Measurements from ENCODE around the gene EPB41L4B.
A peak's percentile ranks its signal among the peaks of the same experiment; 100 is the strongest.
"Not testable (repeated sequence)": the region's sequence is repeated elsewhere in the genome, so short reads cannot be mapped to it uniquely, and the experiment has no call there.

The EPB41L4B gene

GRCh38 chr9:109297899-109298298 is 23.0 kb downstream of the EPB41L4B start:
- DNase-seq (ENCODE audit: low read depth) = no peak

GRCh38 chr9:109295221-109296130 is 25.4 kb downstream of the EPB41L4B start:
- no peak for DNase-seq (ENCODE audit: low read depth)

- no peak for DNase-seq (ENCODE audit: low read depth)
These were observed 30.5 kb downstream of the EPB41L4B start for GRCh38 chr9:109290385-109290784.

- no peak for DNase-seq (ENCODE audit: low read depth)
These were observed 30.9 kb downstream of the EPB41L4B start for GRCh38 chr9:109289931-109290330.

- DNase-seq (ENCODE audit: low read depth) = no peak
These were observed 31.7 kb downstream of the EPB41L4B start for GRCh38 chr9:109289186-109289585.

- DNase-seq (ENCODE audit: low read depth) = no peak
These were observed 33.9 kb downstream of the EPB41L4B start for GRCh38 chr9:109286981-109287380.

- DNase-seq (ENCODE audit: low read depth) = peak; percentile 43
These were observed 34.3 kb downstream of the EPB41L4B start for GRCh38 chr9:109286571-109286977.

GRCh38 chr9:109283672-109284071 is 37.2 kb downstream of the EPB41L4B start:
- not testable (repeated sequence) for DNase-seq (ENCODE audit: low read depth)

- DNase-seq (ENCODE audit: low read depth) = no peak
These were observed 37.8 kb downstream of the EPB41L4B start for GRCh38 chr9:109283012-109283411.

GRCh38 chr9:109282302-109282701 is 38.6 kb downstream of the EPB41L4B start:
- no peak for DNase-seq (ENCODE audit: low read depth)

- no peak for DNase-seq (ENCODE audit: low read depth)
These were observed 39.3 kb downstream of the EPB41L4B start for GRCh38 chr9:109281518-109281917.

GRCh38 chr9:109278848-109279247 is 42.0 kb downstream of the EPB41L4B start:
- no peak for DNase-seq (ENCODE audit: low read depth)

- no peak for DNase-seq (ENCODE audit: low read depth)
These were observed 42.6 kb downstream of the EPB41L4B start for GRCh38 chr9:109278216-109278615.

GRCh38 chr9:109277451-109277850 is 43.4 kb downstream of the EPB41L4B start:
- DNase-seq (ENCODE audit: low read depth) = no peak

- DNase-seq (ENCODE audit: low read depth) = no peak
These were observed 44.1 kb downstream of the EPB41L4B start for GRCh38 chr9:109276469-109277440.

GRCh38 chr9:109274884-109275730 is 45.8 kb downstream of the EPB41L4B start:
- DNase-seq (ENCODE audit: low read depth) = no peak

- DNase-seq (ENCODE audit: low read depth) = no peak
These were observed 47.0 kb downstream of the EPB41L4B start for GRCh38 chr9:109273869-109274268.

GRCh38 chr9:109272745-109273144 is 48.1 kb downstream of the EPB41L4B start:
- DNase-seq (ENCODE audit: low read depth) = no peak

- no peak for DNase-seq (ENCODE audit: low read depth)
These were observed 48.8 kb downstream of the EPB41L4B start for GRCh38 chr9:109272045-109272444.

GRCh38 chr9:109270971-109271925 is 49.6 kb downstream of the EPB41L4B start:
- DNase-seq (ENCODE audit: low read depth) = no peak
